NCI-H128 (cell line): ENCODE measurements around the gene TF.
"Not testable (repeated sequence)": the region's sequence is repeated elsewhere in the genome, so short reads cannot be mapped to it uniquely, and the experiment has no call there.

Source experiments
- DNase-seq: peaks from one replicate; lab custom pipeline; 2025; ENCODE audit not compliant: unreplicated experiment; lab: John Stamatoyannopoulos, UW

The TF gene

DNA sequence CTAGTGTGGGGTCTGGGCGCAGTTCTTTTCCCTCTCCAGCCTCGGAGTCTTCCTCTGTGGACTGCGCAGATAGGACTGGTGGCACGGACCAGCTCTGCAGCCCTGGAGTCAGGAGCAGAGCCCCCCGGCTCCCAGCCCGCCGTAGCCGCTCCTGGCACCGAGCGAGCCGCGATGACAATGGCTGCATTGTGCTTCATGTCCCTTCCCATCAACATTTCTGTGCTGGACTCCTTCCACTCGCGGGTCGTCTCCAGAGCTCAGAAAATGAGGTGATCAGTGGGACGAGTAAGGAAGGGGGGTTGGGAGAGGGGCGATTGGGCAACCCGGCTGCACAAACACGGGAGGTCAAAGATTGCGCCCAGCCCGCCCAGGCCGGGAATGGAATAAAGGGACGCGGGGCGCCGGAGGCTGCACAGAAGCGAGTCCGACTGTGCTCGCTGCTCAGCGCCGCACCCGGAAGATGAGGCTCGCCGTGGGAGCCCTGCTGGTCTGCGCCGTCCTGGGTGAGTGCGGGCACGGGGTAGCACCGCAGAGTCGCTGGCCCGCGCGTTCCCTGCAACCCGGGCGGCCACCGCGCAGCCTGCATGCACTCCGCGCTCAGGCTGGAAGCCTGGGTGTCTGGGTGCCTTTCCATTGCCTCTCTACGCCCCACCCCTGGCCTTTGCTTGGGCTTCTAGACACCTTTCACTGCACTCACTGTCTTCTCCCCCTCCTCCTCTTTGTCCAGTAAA is at the start of gene TF:
Gene TF (plus strand): TSS at position 413 of the 731 bp plus-strand sequence. CDS start 48 bp downstream, at position 461.
- DNase-seq = no peak

DNA sequence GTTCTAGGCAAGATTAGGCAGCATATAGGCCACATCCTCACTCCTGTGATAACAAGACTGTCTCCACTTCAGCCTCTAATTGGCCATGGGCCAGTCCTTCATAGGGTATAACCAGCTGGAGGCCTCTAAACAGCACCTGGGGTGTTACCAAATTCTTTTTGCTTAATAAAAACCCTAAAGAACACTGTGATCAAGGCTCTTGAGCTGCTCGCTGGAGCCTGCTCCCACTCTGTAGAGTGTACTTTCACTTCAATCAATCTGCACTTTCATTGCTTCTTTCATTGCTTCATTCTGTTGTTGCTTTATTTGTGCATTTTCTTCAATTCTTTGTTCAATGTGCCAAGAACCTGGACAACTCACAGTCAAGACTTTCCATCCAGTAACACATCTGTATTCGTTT is 48.2 kb upstream of the TF start:
- no peak for DNase-seq

DNA sequence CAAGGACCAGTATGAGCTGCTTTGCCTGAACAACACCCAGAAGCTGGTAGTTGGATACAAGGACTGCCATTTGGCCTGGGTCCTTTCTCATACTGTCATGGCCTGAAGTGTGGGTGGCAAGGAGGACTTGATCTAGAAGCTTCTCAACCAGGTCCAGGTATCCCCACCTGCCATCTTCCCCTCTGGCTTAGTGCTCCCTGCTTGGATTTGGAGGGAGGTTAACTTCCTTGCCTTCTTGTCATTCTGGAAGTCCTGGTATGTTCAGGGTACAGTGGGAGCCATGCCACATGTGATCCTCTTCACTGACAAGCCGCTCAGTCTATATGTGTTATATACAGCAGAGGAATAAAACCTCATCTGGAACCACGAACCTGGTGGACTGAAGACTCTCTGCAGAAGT is 46.7 kb upstream of the TF start:
- DNase-seq = no peak

DNA sequence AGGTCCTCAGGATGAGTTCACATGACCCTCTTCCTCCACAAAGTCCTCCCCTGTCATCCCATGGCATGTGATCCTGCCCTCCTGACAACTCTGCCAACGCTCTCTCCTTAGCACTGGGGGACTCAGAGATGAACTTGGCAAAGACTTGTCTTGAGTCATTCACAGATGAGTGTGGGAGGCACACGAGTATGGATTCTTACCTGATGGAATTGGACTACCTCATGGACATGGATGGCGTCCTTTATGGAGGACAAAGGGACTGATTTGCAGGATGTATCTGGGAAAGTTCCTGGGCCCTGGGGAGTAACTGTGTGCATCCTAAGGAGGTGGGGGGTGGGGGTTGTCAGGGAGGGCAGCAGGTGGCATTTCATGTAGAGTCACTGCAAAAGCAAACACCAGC is 46.3 kb upstream of the TF start:
- no peak for DNase-seq

DNA sequence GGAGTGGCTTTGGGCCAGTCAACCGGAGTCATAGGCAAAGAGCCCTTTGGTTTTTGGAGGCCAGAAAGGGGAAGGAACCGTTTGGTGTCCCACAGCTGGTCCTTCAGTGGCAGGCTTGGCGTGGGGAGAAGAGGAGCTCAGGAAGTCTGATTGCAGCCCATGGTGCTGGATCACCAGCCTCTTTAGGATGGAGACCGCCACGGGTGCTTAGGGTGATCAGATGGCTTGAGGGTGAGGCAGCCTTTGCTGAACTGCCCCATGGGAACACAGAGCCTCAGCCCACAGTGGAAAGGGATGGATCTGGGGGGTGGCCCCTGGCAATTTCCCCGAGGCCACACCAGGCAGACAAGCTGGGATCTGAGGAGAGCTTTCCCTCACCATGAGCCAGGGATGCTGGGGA is 45.8 kb upstream of the TF start:
- no peak for DNase-seq

DNA sequence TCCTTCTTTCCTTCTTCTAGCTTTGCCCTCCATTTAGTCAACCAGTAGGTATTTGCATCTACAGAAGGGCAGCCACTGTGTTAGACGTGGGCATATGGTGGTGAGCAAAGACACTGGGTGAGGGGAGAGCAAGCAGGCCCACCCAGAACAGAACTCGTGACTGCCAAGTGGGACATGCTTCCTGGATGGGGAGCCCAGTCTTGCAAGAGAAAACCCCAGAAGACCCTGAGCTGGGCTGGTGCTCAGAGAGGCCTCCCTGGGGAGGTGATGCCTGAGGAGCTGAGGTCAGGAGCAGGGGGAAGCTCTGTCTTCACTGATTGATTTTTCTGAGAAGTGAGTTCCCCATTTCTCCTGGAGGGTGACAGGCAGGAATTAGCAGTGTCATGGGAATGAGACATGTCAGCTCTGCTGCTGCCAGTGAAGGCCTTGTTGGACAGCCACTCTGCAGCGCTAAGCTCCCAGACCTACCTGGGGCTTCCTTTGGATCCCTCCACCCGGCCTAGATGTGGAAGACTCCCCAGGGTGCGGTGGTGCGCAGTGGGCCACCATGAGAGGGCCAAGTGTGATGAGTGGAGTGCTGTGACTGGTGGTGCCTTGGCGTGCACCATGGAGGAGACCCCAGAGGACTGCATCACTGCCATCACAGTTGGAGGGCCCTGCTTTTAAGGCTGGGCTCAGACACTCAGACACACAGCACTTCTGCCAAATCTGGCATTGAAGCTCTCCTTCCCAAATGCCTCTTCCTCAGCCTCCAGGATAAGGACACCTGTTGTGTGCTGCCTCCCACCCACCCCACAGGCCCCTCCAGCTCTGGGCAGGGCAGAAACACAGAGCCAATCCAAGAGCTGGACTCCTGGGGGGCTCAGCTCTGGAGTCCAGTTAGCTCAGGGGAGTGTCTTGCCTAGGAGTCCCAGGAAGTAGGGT is 44.5 kb upstream of the TF start:
- no peak for DNase-seq

DNA sequence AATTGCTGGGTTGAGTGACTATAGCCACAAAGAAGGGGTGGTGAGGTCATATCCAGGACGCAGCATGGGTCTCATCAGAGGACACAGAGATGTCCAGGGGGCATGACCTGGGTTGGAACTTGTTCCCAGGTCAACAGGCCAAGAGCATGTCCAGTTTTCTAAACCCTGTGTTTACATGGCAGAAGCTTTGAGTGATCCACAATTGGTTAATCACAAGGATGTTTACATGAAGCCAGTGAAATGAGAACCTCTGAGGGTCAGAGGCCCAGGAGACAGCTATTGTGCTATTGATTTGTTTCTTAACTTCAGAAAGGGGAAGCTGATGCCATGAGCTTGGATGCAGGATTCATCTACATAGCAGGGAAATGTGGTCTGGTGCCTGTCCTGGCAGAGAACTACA is 42.3 kb upstream of the TF start:
- DNase-seq = no peak

DNA sequence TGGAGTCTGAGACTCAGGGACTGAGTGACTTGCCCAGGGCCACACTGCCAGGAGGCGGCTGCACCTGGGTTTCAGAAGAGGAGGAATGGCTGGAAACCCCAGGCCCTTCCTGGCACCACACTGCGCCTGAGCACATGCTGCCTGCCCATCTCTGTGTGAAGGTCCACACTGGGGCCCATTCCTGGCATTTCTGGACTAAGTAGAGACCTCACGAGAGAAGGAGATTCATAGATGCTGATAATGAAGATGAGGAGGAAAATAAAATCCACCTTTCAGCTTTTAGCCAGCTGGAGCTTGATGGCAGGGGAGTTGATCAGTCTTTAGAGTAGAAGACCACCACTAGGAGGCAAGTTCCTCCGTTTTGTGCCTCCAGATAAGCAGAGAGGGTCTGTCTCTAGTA is 40.2 kb upstream of the TF start:
- no peak for DNase-seq

DNA sequence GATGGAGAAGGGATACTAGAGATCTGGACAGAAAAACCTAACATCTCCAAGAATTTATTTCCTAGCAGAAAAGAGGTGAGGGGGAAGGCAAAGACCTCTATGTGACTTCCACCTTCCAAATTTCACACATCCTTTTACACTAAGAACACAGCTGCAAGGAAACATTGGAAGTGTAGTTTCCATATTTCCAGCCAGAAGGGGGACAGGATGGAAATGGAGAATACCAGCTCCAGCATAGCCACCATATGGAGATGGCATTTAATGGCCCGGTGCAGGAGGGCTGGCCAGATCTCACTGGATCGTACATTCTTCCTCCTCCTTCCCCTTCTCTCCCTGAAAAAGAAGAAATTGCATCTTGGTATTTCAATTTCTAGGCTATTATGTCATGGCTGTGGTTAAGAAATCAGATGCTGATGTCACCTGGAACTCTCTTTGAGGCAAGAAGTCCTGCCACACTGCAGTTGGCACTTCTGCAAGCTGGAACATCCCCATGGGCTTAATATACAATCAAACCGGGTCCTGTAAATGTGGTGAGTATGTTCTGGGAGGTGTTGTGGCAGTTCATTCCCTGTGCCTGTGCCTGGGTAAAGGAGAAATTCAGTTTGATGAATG is 36.9 kb upstream of the TF start:
- no peak for DNase-seq

DNA sequence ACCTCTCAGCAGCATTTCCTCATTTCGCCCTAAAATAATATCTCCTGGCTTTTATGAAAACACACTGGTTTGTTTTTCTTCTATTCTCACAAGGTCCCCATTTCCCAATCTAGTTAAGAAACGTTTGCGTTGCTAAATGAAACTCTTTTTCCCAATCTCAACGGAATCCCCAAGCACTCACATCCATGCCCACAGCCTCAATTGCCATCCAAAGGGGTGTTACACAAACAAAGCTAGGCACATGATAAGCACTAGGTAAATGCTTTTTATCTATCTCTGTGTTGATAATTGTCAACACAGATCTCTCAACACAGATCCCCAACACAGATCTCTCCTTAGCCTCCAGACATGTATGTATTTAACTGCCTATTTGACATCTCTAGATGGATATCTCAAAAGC is 35.2 kb upstream of the TF start:
- no peak for DNase-seq

DNA sequence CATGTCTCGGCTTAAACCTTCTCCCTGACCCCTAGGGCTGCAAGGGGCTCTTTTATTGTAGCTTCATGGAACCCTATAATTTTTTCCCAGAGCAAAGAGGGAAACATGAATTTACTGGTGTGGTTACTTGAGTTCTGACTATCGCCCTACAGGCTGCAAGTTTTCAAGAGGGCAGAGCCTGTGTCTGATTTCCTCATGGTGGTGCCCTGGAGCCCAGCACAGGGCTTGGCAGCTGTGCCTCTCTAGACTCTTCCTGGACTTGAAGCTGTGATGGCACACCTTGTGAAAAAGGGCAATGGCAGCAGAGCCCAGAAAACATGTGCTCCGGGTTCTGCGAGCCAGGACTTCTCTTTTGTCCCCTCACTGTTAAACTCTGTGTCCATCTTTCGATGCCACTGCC is 34.2 kb upstream of the TF start:
- no peak for DNase-seq

DNA sequence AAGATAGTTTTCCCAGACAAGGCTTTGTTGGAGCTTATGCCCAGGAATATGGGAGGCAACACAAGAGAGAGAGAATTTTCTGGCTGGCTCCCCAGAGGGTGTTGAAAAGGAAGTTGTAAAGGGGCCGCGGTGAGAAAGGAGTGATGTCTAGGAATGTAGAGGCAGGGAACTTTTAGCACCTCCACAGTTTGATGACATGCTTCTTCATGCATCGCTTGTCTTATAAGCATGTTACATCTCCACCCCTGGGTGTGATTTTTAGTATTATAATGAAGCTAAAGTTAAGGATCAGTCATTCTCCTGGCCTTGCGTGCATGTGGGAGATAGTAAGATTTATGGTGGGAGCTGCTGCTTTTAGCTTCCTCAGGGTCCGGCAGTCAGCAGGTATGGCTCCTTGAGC is 32.8 kb upstream of the TF start:
- no peak for DNase-seq

DNA sequence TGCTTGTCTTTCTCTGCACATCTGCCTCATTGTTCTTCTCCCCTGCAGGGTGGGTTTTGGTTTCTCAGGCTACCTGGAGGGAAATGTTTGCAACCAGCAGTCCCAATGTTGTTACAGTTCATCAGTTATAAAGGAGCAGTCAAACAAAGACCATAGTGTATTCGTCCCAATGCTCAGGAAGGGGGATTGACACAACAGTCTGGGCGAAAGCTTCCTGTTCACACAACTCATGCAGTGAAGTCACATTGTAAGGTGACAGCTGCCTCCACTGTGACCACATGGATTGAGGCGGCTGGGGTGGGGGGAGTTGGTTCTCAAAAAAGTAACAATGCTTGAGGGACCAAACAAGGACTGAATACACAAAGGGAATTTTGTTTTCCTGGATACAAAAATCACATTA is 28.8 kb upstream of the TF start:
- DNase-seq = no peak

DNA sequence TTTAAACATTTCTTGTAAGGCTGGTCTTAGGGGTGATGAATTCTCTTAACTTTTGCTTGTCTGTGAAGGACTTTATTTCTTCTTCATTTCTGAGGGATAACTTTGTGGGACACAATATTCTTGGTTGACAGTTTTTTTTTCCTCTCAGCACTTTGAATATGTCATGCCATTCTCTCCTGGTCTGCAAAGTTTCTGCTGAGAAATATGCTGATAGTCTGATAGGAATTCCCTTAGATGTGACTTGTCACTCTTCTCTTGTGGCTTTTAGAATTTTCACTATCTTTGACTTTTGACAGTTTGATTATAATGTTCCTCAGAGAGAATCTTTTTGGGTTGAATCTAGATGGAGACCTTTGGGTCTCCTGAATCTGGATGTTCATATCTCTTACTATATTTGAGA is 23.3 kb upstream of the TF start:
- no peak for DNase-seq

DNA sequence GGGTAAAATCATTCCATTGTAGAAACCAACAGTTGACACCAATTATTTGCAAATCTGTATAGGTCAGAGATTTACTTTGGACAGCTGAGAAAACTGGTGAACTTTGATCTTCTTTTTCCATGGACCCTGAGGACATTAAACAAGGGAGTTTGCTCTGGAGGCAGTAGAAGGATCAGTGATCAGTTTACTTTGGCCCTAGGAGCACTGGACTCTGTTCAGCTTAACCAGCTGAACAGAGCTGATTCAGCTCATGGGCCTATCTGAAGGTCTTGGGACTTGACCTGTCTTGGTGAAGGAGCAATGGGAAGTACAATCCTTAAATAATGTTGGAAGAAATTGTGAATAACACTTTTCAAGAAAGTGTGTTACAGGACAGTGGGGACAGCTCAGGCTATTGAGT is 15.2 kb upstream of the TF start:
- no peak for DNase-seq

DNA sequence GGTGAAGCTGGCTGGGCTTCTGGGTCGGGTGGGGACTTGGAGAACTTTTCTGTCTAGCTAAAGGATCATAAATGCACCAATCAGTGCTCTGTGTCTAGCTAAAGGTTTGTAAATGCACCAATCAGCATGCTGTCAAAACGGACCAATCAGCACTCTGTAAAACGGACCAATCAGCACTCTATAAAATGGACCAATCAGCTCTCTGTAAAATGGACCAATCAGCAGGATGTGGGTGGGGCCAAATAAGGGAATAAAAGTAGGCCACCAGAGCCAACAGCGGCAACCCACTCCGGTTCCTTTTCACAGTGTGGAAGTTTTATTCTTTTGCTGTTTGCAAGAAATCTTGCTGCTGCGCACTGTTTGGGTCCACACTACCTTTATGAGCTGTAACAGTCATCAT is 14.0 kb upstream of the TF start:
- DNase-seq = not testable (repeated sequence)

DNA sequence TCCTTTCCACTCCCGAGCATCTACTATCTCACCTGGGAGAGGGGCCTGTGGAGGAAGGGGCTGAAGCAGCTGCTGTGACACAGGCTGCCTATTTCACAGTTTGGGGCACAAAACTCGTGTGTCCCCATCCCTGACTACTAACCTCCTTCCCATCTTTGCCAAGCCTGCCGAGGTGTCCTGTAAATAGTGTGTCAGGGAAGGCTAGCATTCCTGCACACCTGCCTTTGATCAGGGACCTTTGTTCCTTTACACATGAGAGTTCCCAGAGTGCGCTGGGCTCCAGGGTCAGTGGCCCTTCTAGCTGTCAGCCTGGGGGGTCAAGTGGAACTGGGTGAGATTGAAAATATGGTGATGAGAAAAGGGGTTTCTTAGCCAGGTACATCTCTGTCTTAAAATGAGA is 13.0 kb upstream of the TF start:
- no peak for DNase-seq

DNA sequence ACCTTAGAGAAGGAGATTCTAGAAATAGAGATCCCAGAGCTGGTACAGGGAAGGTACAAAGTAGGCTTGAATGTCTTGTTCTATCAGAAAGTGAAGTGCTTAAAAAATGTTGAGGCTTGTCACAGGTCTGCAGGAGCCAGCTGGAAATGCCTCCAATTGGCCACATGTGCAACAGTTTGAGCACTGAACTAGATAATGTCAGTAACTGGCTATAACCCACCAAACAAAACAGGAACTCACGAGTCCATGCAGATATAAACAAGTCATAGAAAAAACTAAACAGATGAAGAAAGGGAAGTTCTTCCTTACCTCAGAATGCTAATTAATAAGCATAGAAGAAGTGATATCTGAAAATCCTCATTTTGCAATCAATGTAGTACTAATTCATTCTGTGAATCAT is 11.9 kb upstream of the TF start:
- DNase-seq = no peak

DNA sequence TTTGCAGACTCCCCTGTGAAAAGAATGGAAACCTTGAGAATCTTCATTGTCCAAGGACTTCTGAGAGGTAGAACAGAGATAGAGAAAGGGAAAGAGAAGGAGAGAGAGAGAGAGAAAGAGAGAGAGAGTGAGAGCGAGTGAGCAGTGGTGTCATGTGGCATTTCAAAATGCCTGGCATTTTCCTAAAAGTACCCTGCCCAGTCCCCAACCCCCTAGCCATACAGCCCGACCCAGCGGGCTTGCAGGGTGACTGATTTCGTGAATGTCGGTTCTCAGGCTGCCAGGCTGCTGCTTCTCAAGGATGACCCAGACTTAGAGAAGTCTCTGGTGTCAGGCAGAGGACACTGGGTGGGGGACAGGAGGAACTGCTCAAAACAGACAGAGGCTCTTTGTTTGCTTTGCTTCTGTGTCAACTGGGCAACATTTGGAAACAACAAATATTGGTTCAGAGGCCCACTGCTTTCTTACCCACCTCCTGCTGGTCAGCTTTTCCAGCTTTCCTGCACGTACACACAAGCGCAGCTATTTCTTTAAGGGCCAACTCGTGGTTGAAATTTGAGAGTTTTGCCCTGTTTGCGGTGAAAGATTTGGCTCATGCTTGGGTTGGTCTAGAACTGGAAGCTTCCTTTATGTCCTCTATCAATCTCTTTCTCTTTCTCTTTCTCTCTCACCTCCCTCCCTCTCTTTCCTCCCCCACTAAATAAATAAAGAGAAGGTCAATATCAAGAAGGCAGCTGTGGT is 3.7 kb upstream of the TF start:
- DNase-seq = no peak

DNA sequence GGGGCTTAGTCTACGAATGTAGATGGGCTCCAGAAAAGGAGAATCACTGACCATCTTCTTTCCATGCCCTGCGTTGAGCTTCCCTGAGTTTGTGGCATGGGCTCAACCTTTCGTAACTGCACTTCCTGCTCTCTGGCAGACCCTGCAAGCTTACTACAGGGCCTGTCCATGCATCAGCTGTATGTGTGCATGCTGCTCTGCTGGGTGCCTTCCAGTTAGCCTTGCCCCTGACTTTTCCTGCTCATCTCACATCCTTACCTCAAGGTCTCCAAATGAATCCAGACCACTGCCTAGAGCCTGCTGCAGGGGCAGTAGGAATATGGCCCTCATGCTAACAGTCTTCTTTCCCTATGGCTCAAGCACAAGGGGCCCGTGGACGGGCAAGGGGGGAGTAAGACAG is 2.0 kb upstream of the TF start:
- no peak for DNase-seq

DNA sequence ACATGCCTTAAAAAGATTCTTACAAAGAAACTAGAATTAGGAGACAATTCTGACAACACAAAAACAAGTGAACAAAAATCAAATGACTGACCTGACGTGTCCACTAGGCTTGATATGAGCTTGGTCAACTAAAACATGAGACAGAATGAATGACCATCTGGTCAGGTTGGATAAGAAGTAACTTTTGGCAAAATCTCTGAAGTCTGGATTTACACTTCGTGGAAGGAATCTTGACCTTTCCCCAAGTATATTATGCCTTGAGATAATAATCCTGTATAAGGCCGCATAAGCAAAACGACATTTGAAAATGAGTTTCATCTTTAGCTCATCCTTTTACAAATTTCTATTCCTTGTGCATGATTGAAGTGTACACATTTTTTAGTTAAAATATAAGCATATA is 1.1 kb upstream of the TF start:
- no peak for DNase-seq

DNA sequence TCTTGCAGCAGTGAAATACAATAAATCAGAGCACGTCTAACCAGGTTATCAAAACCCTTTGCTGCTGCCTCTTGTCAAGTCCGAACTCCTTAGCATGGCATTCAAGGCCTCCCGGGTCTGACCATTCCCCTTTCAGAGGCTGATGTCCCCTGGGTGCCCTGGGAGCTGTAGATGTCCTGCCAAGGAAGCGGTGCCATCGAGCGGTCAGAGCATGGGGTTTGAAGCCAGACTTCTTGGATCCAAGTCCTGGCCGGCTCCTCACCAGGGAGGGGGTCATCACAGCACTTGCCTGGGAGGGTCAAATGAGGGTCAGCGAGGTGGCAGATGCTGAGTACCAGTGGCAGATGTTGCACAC is 496 bp downstream of the TF start:
- no peak for DNase-seq
